BJ (cell line): ENCODE results near the gene NEK4. TPM values are rescaled to one million over a fixed set of nuclear protein-coding genes. Genes with fewer than 3 reads are reported as not detected.

Experiments used
- CTCF ChIA-PET: fragments of 350-600 bp; formaldehyde crosslinking; extraction: SDS; loops from one replicate; lab custom pipeline; 2021; ENCODE audit warnings: antibody characterized with exemption, inconsistent platforms; lab: Yijun Ruan, JAX
- POLR2A ChIA-PET: fragments of 300-600 bp; sonication (Branson Sonifier 250); formaldehyde crosslinking; extraction: SDS; loops from one replicate; lab custom pipeline; 2021; ENCODE audit warnings: antibody characterized with exemption; lab: Charles Lee
- DNase-seq: peaks from one replicate; pipeline ENCODE4 v3.0.0-alpha.2; 2011; ENCODE audit warnings: low read depth
- H3K27me3 ChIP-seq: 2 replicates; pipeline ENCODE4 v1.6.0; 2011; ENCODE audit warnings: low read length; ENCODE audit not compliant: control insufficient read depth, insufficient read depth
- H3K36me3 ChIP-seq: 2 replicates; pipeline ENCODE4 v1.5.1; 2011; ENCODE audit warnings: low read length; ENCODE audit not compliant: control insufficient read depth, insufficient read depth
- H3K4me3 ChIP-seq: 2 replicates; pipeline ENCODE4 v1.5.1; 2011; ENCODE audit warnings: low read depth, mild to moderate bottlenecking, control low read depth, low read length
- CTCF ChIP-seq: IDR thresholded peaks from 2 replicates; pipeline ENCODE4 v1.5.1; 2011; ENCODE audit warnings: low read depth, mild to moderate bottlenecking, control low read depth, inconsistent platforms, low read length, moderate library complexity; ENCODE audit not compliant: insufficient read depth
- polyA plus RNA-seq: library from polyadenylated mRNA; depleted of rRNA; stranded (reverse); fragments of >200 nt; gene quantifications from 2 replicates; pipeline ENCODE4 v1.2.3, GENCODE V29; 2011

The NEK4 gene
- polyA plus RNA-seq, 1 experiment: 10.0 TPM

DNA sequence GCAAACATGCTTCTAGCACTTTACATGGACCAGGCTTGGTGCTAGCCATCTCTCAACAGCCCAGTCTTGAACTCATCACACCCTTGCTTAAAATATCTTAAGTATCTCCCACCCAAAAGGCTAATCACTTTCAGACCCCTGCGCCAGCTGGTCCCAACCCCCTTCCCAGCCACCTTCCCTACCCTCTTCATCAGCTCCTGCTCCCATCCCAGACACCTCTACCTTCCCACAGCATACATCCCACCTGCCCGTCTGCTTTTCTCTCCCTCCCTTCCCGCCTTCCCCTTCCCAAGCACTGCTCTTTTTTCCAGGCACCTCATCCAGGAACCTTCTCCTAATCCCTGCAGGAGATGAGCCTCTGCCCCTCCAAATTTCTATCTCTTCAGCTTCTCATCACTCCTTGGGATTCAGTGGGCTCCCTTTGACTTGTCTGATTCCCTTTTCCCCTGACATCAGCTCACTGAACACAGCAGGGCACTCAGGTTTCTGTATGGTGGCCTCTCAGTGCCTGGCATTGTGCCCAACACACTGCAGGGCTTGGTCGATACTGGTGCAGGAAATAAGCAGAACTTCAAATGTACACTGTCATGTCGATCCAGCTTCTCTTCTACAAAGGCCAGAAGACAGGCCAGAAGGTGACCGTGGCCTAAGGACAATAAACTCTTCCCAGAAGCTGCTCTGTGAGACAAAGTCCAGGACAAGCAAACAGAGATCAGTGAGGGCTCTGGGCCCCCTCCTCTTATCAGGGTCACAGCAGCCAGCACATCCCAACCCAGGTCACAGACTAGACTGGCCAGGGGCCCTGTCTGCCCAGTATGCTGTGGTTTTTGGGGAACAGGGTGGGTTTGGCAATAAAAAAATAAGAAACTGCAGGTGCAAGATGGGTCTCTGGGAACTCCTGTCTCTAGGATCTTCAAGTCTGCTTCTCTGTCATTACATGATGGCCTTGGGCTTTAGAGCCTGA, 4.4 kb upstream of the NEK4 start:
- no peaks in the 10 kb centered on the region for H3K36me3 ChIP-seq
- TF ChIP-seq CTCF: no peak
- H3K4me3 ChIP-seq: no peak overlapping the region
- ChIA-PET CTCF (interaction anchor here (0.8 to 1.6 kb wide), 3 partner anchors 10 to 23 kb away, joined by 3 to 5 read pairs (median 3); no protein-coding TSS in a partner anchor), POLR2A (no interaction called here)
- peaks cover 6% of the 10 kb centered on the region for H3K27me3 ChIP-seq
- DNase-seq: no peak

- H3K4me3 ChIP-seq: no peak overlapping the region
- TF ChIP-seq CTCF: no peak
- POLR2A ChIA-PET: no interaction called here
- peaks cover 5% of the 10 kb centered on the region; the same call in 1 of the 2 replicates for H3K27me3 ChIP-seq
- H3K36me3 ChIP-seq: no peaks in the 10 kb centered on the region
- no peak for DNase-seq
- CTCF ChIA-PET: interaction anchor here (0.5 to 1.4 kb wide), 3 partner anchors 9 to 175 kb away, joined by 3 read pairs; no protein-coding TSS in a partner anchor
These were observed 3.5 kb upstream of the NEK4 start for GRCh38 chr3:52774066-52774713.

DNA sequence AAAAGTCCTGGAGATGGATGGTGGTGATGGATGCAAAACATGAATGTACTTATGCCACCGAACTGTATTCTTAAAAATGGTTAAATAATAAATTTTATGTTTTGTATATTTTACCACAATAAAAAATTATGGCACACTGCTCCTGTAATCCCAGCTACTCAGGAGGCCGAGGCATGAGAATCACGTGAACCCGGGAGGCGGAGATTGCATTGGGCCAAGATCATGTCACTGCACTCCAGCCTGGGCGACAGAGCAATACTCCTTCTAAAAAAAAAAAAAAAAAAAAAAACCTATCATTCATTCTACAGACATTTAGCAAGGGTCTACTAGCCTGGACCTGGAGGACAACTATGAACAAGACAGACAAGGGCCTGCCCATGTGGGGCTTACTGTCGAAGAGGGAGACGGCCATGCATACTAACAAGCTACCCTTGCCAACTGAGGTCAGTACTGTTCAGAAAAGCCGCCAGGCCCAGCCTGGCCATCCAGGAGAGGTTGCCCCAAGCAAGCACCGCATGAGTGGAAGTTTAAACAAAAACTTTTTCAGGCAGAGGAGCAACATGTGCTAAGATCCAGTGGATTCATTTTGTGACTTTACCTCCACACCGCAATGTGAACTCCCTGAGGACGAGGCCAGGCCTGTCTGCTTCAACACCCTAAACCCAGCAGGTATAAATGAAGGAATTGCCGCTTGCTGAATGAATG, 2.8 kb upstream of the NEK4 start:
- ChIA-PET POLR2A (no interaction called here), CTCF (no interaction called here)
- H3K27me3 ChIP-seq: peaks cover 3% of the 10 kb centered on the region; the same call in 1 of the 2 replicates
- TF ChIP-seq CTCF: no peak
- H3K36me3 ChIP-seq: no peaks in the 10 kb centered on the region
- H3K4me3 ChIP-seq: no peak overlapping the region
- DNase-seq: no peak

- CTCF ChIA-PET: interaction anchor here (1.5 kb wide), 3 partner anchors 12 to 79 kb away, joined by 4 to 5 read pairs (median 4); no protein-coding TSS in a partner anchor
- no peak for DNase-seq
- no peak for TF ChIP-seq CTCF
- no peaks in the 10 kb centered on the region for H3K36me3 ChIP-seq
- no peaks in the 10 kb centered on the region for H3K27me3 ChIP-seq
- POLR2A ChIA-PET: interaction anchor here (0.6 kb wide), 1 partner anchor 155 kb away, joined by 8 read pairs; no protein-coding TSS in a partner anchor
- no peak overlapping the region for H3K4me3 ChIP-seq
These were observed 962 bp upstream of the NEK4 start for GRCh38 chr3:52771702-52772101.
